ENCODE measurements around the gene WBP2. TPM values are rescaled to one million over a fixed set of nuclear protein-coding genes. Genes with fewer than 3 reads are reported as not detected.

WBP2 gene
- total RNA-seq, 3 donors from 2014 or later, result 31.0 to 47.8 (median 44.5) TPM

GRCh38 chr17:75826561-75827307, 28.4 kb downstream of the WBP2 start:
- DNase-seq (no peak), ATAC-seq (no peak)
- Mint-ChIP-seq H3K4me3 (no peak overlapping the region), H3K27me3 (ENCODE audit: low read depth) (no peaks in the 10 kb centered on the region), H3K4me1 (ENCODE audit: low read depth) (peaks cover 11% of the 10 kb centered on the region), H3K36me3 (ENCODE audit: insufficient read depth) (no peaks in the 10 kb centered on the region), H3K9me3 (no peaks in the 10 kb centered on the region)

GRCh38 chr17:75825748-75826370, 29.3 kb downstream of the WBP2 start:
- H3K36me3 Mint-ChIP-seq (ENCODE audit: insufficient read depth), result peaks cover 2% of the 10 kb centered on the region
- H3K9me3 Mint-ChIP-seq, result no peaks in the 10 kb centered on the region
- H3K4me3 Mint-ChIP-seq, result no peak overlapping the region
- H3K27me3 Mint-ChIP-seq (ENCODE audit: low read depth), result no peaks in the 10 kb centered on the region
- peaks cover 16% of the 10 kb centered on the region for H3K4me1 Mint-ChIP-seq (ENCODE audit: low read depth)
- DNase-seq, result no peak
- no peak for ATAC-seq

DNA sequence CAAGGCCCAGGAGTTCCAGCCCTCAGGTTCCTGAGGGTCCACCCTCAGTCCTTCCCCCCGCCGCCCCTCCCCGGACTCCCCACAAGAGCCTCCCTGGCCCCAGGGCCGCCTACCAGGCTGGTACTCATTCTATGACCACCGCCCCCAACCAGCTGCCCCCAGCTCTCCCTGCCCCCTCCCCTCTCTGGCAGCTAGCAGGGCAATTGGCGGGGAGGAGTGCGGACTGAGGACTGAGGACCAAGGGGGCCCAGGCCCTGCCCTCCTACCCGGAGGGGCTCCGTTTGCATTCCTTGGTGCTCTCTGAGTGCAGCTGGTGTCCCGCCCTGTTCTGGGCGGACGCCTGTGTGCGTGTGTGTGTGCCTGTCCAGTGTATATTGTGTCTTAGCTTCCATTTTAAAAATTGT, 30.0 kb downstream of the WBP2 start:
- Mint-ChIP-seq H3K36me3 (ENCODE audit: insufficient read depth) (peaks cover 3% of the 10 kb centered on the region), H3K9me3 (no peaks in the 10 kb centered on the region), H3K27me3 (ENCODE audit: low read depth) (no peaks in the 10 kb centered on the region), H3K4me1 (ENCODE audit: low read depth) (peaks cover 17% of the 10 kb centered on the region), H3K4me3 (no peak overlapping the region)
- DNase-seq (no peak), ATAC-seq (no peak)

GRCh38 chr17:75824666-75825065, 30.5 kb downstream of the WBP2 start:
- no peaks in the 10 kb centered on the region for H3K27me3 Mint-ChIP-seq (ENCODE audit: low read depth)
- H3K9me3 Mint-ChIP-seq, result no peaks in the 10 kb centered on the region
- no peak overlapping the region for H3K4me3 Mint-ChIP-seq
- ATAC-seq, result no peak
- H3K36me3 Mint-ChIP-seq (ENCODE audit: insufficient read depth), result peaks cover 6% of the 10 kb centered on the region
- H3K4me1 Mint-ChIP-seq (ENCODE audit: low read depth), result peaks cover 17% of the 10 kb centered on the region
- no peak for DNase-seq

- Mint-ChIP-seq H3K27me3 (ENCODE audit: low read depth) (no peaks in the 10 kb centered on the region), H3K36me3 (ENCODE audit: insufficient read depth) (peaks cover 9% of the 10 kb centered on the region), H3K9me3 (no peaks in the 10 kb centered on the region), H3K4me3 (no peak overlapping the region), H3K4me1 (ENCODE audit: low read depth) (peaks cover 19% of the 10 kb centered on the region)
- no peak for ATAC-seq
- DNase-seq, result no peak
Measured at GRCh38 chr17:75824050-75824552, 31.0 kb downstream of the WBP2 start.

DNA sequence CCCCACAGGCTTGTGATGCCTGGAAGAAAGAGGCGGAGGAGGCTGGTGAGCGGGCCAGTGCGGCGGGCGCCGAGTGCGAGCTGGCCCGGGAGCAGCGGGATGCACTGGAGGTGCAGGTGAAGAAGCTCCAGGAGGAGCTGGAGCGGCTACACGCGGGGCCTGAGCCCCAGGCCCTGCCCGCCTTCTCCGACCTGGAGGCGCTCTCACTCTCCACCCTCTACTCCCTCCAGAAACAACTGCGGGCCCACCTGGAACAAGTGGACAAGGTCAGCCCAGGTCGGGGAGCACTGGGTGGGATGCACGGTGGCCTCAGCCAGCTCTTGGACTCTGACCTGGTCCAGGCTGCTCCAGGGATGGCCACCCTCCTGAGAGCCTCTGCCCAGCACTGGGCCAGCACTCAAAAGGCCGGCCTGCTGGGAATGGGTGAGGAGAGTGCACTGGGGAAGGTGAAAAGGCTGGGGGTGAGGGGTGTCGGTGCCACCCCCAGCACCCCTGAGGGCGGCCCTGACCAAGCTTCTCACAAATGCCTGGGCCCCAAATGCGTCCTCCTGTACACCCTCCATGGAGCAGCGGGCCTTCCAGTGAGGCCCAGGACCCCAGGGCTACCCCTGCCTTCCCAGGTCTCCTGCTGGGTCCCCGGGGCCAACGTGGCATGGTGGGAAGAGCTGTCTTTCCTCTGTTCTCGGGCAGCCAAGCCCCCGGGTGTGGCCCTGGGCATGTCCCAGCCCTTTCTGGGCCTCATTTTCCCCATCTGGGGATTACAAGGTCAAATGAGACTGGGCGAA, 31.7 kb downstream of the WBP2 start:
- Mint-ChIP-seq H3K4me1 (ENCODE audit: low read depth) (peaks cover 19% of the 10 kb centered on the region), H3K36me3 (ENCODE audit: insufficient read depth) (peaks cover 11% of the 10 kb centered on the region), H3K9me3 (no peaks in the 10 kb centered on the region), H3K27me3 (ENCODE audit: low read depth) (no peaks in the 10 kb centered on the region), H3K4me3 (no peak overlapping the region)
- no peak for DNase-seq
- no peak for ATAC-seq

- no peak for ATAC-seq
- H3K4me1 Mint-ChIP-seq (ENCODE audit: low read depth), result peaks cover 17% of the 10 kb centered on the region
- peaks cover 12% of the 10 kb centered on the region for H3K36me3 Mint-ChIP-seq (ENCODE audit: insufficient read depth)
Measured at GRCh38 chr17:75822800-75823166, 32.4 kb downstream of the WBP2 start.

GRCh38 chr17:75822119-75822799, 32.9 kb downstream of the WBP2 start:
- DNase-seq (peak; percentile 27), ATAC-seq (peak; percentile 50 to 56)
- Mint-ChIP-seq H3K4me1 (ENCODE audit: low read depth) (peaks cover 17% of the 10 kb centered on the region), H3K36me3 (ENCODE audit: insufficient read depth) (peaks cover 12% of the 10 kb centered on the region), H3K4me3 (no peak overlapping the region), H3K27me3 (ENCODE audit: low read depth) (no peaks in the 10 kb centered on the region), H3K9me3 (no peaks in the 10 kb centered on the region)

More at GRCh38 chr17:75822800-75823166, 32.4 kb downstream of the WBP2 start:
- no peak for DNase-seq
- Mint-ChIP-seq H3K4me3 (no peak overlapping the region), H3K9me3 (no peaks in the 10 kb centered on the region), H3K27me3 (ENCODE audit: low read depth) (no peaks in the 10 kb centered on the region)

DNA sequence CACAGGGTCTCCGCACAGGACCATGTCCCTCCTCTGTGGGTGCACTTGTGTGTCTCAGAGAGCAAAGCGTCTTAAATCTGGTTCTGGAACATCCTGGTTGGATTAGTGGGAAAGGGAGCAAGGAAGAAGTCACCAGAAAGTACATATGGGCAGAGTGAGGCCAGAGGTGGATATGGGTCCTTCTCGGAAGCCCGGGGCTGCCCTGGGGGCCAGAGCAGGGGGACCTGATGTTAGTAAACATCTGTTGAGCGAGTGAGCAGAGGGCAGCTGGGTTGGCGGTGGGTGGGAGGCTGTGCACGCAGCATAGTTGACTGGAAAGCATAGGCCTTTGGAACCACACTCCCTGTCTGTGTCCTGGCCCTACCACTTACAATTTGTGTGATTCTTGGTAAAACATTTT, 33.6 kb downstream of the WBP2 start:
- no peaks in the 10 kb centered on the region for H3K9me3 Mint-ChIP-seq
- no peak for ATAC-seq
- no peak overlapping the region for H3K4me3 Mint-ChIP-seq
- no peaks in the 10 kb centered on the region for H3K27me3 Mint-ChIP-seq (ENCODE audit: low read depth)
- H3K4me1 Mint-ChIP-seq (ENCODE audit: low read depth), result peaks cover 17% of the 10 kb centered on the region
- no peak for DNase-seq
- peaks cover 14% of the 10 kb centered on the region for H3K36me3 Mint-ChIP-seq (ENCODE audit: insufficient read depth)

- no peak overlapping the region for H3K4me3 Mint-ChIP-seq
- no peak for ATAC-seq
- no peaks in the 10 kb centered on the region for H3K9me3 Mint-ChIP-seq
- H3K27me3 Mint-ChIP-seq (ENCODE audit: low read depth), result no peaks in the 10 kb centered on the region
- no peak for DNase-seq
- H3K4me1 Mint-ChIP-seq (ENCODE audit: low read depth), result peaks cover 17% of the 10 kb centered on the region
- peaks cover 14% of the 10 kb centered on the region for H3K36me3 Mint-ChIP-seq (ENCODE audit: insufficient read depth)
Measured at GRCh38 chr17:75820094-75821080, 34.7 kb downstream of the WBP2 start.

DNA sequence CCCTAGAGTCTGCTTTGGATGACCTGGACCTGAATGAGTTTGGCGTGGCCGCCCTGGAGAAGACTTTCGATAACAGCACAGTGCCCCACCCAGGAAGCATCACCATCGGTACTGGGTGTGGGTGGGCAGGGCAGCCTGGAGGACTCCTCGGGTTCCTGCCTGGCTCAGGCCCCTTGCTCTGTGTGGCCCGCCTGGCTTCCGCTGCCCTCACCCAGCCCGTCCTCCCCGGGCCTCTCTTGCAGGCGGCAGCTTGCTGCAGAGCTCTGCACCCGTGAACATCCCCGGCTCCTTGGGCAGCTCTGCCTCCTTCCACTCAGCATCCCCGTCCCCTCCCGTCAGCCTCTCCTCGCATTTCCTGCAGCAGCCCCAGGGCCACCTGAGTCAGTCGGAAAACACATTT, 35.5 kb downstream of the WBP2 start:
- no peak for DNase-seq
- no peak overlapping the region for H3K4me3 Mint-ChIP-seq

DNA sequence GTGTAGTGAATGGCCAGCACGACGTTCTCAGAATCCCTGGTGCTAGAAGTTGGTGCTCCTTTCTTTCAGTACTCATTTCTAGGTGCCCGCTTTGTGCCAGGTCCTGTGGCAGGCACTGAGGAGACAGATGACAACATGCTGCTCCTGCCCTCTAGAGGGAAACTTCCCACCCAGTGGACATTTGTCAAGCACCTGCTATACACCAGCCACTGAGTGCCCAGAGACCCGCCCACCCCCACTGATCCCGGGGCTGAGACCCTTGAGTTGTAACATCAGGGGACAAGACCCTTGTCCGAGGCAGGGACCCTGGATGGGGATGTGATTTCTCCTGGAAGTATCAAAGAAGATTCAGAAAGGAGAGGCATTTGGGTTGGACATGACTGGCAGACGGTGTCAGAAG, 36.0 kb downstream of the WBP2 start:
- peaks cover 14% of the 10 kb centered on the region for H3K36me3 Mint-ChIP-seq (ENCODE audit: insufficient read depth)
- DNase-seq (no peak), ATAC-seq (no peak)
- H3K27me3 Mint-ChIP-seq (ENCODE audit: low read depth), result no peaks in the 10 kb centered on the region
- peaks cover 17% of the 10 kb centered on the region for H3K4me1 Mint-ChIP-seq (ENCODE audit: low read depth)
- H3K9me3 Mint-ChIP-seq, result no peaks in the 10 kb centered on the region
- H3K4me3 Mint-ChIP-seq, result no peak overlapping the region

More for the DNA sequence above, 35.5 kb downstream of the WBP2 start:
- ATAC-seq, result no peak
- Mint-ChIP-seq H3K4me1 (ENCODE audit: low read depth) (peaks cover 17% of the 10 kb centered on the region), H3K36me3 (ENCODE audit: insufficient read depth) (peaks cover 14% of the 10 kb centered on the region), H3K27me3 (ENCODE audit: low read depth) (no peaks in the 10 kb centered on the region), H3K9me3 (no peaks in the 10 kb centered on the region)

GRCh38 chr17:75818326-75818885, 36.7 kb downstream of the WBP2 start:
- Mint-ChIP-seq H3K9me3 (no peaks in the 10 kb centered on the region), H3K4me3 (no peak overlapping the region), H3K36me3 (ENCODE audit: insufficient read depth) (peaks cover 16% of the 10 kb centered on the region), H3K4me1 (ENCODE audit: low read depth) (peaks cover 17% of the 10 kb centered on the region), H3K27me3 (ENCODE audit: low read depth) (no peaks in the 10 kb centered on the region)
- no peak for ATAC-seq
- no peak for DNase-seq

Data from activated T-cell treated with anti-CD3 and anti-CD28 coated beads, Interleukin-2, amount 50 U/mL, for 4 hours (primary cell).